AG09309 (cell line): ENCODE data around the gene ESYT1.

Source experiments
- DNase-seq: peaks from one replicate; pipeline ENCODE4 v3.0.0-alpha.2; 2010; ENCODE audit warnings: low read depth
- H3K4me3 ChIP-seq: 2 replicates; pipeline ENCODE4 v1.5.1; 2011; ENCODE audit warnings: mild to moderate bottlenecking, low read depth, low read length, moderate library complexity; ENCODE audit not compliant: control insufficient read depth
- TF ChIP-seq, protein P1 (sequence below): IDR thresholded peaks from 2 replicates; pipeline ENCODE4 v1.5.1; 2011; ENCODE audit warnings: mild to moderate bottlenecking, low read depth, low read length, inconsistent platforms; ENCODE audit not compliant: insufficient read depth, control insufficient read depth; ENCODE audit errors: missing control alignments

The ESYT1 gene

DNA sequence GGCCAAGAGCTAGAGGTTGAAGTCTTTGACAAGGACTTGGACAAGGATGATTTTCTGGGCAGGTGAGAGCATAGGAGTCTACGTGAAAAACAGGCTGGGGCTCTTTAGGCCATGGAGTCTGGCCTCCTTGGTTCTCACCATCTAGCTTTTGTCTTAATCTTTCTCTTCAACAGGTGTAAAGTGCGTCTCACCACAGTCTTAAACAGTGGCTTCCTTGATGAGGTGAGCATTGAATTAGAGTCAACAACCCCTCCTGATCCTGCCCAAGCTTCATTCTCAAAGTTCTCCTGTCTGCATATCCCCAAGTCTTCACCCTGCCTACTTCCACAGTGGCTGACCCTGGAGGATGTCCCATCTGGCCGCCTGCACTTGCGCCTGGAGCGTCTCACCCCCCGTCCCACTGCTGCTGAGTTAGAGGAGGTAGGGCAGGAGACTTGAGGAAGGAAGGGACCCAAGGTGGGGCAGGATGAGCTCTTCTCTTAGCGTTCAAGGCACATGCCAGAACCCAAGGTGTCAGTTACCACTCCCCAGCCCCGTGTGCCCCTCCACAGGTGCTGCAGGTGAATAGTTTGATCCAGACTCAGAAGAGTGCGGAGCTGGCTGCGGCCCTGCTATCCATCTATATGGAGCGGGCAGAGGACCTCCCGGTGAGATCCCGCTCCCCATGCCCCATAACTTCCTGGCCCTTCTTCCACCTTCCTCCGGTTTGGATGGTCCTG is 9.9 kb downstream of the ESYT1 start:
- TF ChIP-seq, protein P1, sequence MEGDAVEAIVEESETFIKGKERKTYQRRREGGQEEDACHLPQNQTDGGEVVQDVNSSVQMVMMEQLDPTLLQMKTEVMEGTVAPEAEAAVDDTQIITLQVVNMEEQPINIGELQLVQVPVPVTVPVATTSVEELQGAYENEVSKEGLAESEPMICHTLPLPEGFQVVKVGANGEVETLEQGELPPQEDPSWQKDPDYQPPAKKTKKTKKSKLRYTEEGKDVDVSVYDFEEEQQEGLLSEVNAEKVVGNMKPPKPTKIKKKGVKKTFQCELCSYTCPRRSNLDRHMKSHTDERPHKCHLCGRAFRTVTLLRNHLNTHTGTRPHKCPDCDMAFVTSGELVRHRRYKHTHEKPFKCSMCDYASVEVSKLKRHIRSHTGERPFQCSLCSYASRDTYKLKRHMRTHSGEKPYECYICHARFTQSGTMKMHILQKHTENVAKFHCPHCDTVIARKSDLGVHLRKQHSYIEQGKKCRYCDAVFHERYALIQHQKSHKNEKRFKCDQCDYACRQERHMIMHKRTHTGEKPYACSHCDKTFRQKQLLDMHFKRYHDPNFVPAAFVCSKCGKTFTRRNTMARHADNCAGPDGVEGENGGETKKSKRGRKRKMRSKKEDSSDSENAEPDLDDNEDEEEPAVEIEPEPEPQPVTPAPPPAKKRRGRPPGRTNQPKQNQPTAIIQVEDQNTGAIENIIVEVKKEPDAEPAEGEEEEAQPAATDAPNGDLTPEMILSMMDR: no peak
- DNase-seq: no peak
- no peak overlapping the region for H3K4me3 ChIP-seq

- no peak for DNase-seq
- TF ChIP-seq, protein P1: no peak
- H3K4me3 ChIP-seq: no peak overlapping the region
These were observed 14.1 kb downstream of the ESYT1 start for GRCh38 chr12:56141946-56142784.

DNA sequence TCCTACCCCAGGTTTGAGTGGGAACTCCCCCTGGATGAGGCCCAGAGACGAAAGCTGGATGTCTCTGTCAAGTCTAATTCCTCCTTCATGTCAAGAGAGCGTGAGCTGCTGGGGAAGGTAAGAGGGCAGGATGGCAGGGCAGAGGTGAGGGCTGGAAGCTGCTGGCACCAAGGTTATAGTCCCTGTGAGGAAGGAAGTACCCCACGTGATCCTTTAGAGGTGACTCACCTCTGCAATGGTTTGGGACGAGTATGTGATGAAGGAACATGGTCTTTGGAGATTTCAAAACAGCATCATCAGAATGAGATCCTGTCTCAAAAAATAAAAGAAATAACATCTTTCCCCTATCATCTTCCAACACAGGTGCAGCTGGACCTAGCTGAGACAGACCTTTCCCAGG is 15.2 kb downstream of the ESYT1 start:
- no peak for DNase-seq
- H3K4me3 ChIP-seq: no peak overlapping the region
- TF ChIP-seq, protein P1: no peak

- TF ChIP-seq, protein P1: no peak
- DNase-seq: no peak
- no peak overlapping the region for H3K4me3 ChIP-seq
These were observed 15.8 kb downstream of the ESYT1 start for GRCh38 chr12:56143870-56144269.

DNA sequence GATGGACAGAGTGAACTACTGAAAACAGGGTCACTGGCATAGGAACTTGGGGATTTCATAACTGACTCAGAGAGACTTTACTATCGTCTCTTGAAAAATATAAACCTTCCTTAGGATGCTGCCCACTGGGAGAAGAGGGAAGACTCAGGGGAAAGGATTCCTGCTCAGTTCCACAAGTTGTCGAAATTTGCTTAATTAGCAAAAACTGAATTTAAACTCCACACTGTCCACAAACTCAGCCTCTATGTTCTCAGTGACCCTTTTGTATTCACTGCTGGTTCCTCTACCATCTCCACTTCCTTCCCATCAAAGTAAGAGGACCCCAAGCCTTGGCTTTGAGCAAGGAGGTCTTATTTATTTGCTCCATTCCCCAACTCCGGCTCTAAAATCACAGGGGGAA is 17.1 kb downstream of the ESYT1 start:
- no peak overlapping the region for H3K4me3 ChIP-seq
- no peak for DNase-seq
- TF ChIP-seq, protein P1: no peak

DNA sequence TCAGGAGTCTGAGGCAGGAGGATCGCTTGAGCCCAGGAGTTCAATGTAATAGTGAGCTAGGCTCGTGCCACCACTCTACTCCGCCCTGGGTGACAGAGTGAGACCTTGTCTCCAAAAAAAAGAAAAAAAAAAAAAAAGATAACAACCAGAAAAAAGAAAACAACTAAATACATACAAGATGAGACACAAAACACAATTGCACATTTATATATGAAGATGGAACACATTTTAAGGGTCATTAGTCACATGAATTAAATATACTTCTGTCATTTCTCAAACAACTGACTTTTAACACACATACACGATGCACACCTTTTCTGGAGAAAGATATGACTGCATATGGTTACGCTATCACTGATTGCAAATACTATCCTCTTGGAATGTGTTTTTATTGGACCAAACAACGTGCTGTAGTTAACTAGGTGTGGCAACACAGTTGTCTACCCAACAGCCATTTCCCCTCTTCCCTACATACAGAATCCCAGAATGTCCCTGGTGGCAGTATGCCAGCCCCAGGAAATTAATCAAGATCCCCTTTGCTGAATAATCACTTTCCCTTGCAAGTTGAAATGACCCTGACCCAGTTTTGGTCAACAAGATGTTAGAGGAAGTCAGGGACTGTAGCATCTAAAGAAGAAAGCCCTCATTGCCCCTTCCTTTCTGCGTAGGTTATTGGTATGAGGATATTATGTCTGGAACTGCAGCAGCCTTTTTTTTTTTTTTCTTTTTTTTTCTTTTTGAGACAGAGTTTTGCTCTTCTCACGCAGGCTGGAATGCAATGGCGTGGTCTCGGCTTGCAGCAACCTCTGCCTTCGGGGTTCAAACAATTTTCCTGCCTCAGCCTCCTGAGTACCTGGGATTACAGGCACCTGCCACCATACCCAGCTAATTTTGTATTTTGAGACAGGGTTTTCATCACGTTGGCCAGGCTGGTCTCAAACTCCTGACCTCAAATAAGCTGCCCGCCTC is 18.7 kb downstream of the ESYT1 start:
- no peak for DNase-seq
- no peak overlapping the region for H3K4me3 ChIP-seq
- TF ChIP-seq, protein P1: no peak
